ENCODE results near the gene B4GALT2.

B4GALT2 gene

GRCh38 chr1:43978551-43979260 lies at the start of gene B4GALT2:
Gene B4GALT2, plus strand, starts transcription at chr1:43979210. Its CDS starts 1,951 bp downstream, at chr1:43981161.
- H3K27ac Mint-ChIP-seq: peak within 1 kb of the TSS; percentile 25 to 78 (median 75)
- peaks cover 60% of the 10 kb centered on the region for H3K4me1 Mint-ChIP-seq
- no peak for TF ChIP-seq CTCF (IDR thresholded peaks at IDR 0.05; ENCODE audit: unreplicated experiment in 3 of 3)
- H3K36me3 Mint-ChIP-seq (ENCODE audit: low read depth): peaks cover 33% of the 10 kb centered on the region
- peak within 1 kb of the TSS; percentile 94 to 95 (median 94) for H3K4me3 Mint-ChIP-seq
- no peaks in the 10 kb centered on the region for H3K9me3 Mint-ChIP-seq
- no peaks in the 10 kb centered on the region for H3K27me3 Mint-ChIP-seq (ENCODE audit: low read depth)

DNA sequence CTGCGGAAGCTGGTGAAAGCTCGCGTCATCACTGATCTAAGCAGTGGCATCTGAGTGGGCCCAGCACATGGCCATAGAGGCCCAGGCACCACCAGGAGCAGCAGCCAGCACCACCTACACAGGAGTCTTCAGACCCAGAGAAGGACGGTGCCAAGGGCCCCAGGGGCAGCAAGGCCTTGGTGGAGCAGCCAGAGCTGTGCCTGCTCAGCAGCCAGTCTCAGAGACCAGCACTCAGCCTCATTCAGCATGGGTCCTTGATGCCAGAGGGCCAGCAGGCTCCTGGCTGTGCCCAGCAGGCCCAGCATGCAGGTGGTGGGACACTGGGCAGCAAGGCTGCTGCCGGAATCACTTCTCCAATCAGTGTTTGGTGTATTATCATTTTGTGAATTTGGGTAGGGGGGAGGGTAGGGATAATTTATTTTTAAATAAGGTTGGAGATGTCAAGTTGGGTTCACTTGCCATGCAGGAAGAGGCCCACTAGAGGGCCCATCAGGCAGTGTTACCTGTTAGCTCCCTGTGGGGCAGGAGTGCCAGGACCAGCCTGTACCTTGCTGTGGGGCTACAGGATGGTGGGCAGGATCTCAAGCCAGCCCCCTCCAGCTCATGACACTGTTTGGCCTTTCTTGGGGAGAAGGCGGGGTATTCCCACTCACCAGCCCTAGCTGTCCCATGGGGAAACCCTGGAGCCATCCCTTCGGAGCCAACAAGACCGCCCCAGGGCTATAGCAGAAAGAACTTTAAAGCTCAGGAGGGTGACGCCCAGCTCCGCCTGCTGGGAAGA lies 48.7 kb upstream of the B4GALT2 start:
- H3K27me3 Mint-ChIP-seq (ENCODE audit: low read depth): peaks cover 19% of the 10 kb centered on the region
- H3K4me3 Mint-ChIP-seq: no peak overlapping the region
- peaks cover 12% of the 10 kb centered on the region for H3K36me3 Mint-ChIP-seq (ENCODE audit: low read depth)
- no peaks in the 10 kb centered on the region for H3K9me3 Mint-ChIP-seq
- no peak overlapping the region for H3K27ac Mint-ChIP-seq
- peaks cover 16% of the 10 kb centered on the region for H3K4me1 Mint-ChIP-seq
- peak; percentile 16 to 46 (median 42) for TF ChIP-seq CTCF (IDR thresholded peaks at IDR 0.05; ENCODE audit: unreplicated experiment in 3 of 3)

DNA sequence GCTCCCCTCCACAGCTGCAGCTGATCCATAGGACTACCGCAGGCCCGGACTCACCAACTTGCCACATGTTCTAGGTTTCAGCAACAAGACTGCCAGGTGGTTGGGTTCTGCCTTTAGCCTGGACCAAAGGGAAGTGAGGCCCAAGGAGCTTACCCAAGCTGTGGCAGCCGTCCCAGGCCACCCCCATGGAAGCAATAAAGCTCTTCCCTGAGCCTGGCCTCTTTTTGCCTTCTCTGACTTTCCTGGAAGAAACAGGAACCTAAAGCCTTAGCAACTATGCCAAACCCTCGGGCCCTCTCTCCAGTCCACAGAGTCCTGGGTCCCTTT lies 48.1 kb upstream of the B4GALT2 start:
- H3K27ac Mint-ChIP-seq: no peak overlapping the region

DNA sequence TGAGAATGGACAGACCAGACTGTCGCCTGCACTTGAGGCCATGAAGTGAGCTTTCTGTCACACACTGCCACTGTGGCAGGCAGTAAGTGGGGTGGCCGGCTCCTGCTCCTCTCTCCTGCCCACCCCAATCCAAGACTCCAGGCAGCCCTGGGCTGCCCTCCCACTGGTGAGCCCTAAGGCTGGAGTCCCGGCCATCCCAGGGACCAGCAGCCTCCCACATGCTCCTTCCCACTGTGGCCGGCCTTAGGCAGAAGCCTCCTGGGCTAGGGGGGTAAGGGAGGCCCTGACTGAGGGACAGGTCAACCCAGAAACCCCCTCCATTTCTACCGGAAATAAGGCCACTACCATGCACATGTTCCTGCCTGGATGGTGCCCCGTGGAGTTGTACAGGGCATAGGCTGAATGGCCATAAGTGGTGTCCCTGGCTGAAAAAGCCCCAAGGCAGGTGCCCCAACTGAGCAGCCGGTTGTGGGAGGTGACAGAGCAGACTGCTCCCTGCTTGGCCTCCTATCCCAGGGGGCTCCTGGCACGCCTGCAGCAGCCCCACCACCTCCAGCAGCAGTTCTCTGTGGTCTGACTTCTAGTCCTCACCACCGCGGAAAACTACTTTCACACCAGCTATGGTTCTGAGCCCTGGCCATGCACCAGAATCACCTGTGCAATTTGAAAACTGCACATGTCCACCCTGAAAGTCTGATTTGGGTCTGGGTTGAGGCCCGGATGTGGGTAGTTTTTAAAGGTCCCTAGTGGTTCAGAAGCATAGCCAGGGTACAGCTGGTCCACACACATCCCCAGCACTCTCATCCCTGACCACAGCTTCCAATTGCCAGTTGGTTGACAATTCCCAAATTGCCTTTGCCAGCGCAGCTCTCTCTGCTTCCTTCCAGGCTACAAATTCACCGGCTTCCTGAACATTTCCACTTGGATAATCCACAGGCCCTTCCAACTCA lies 47.0 kb upstream of the B4GALT2 start:
- H3K27ac Mint-ChIP-seq: peak overlapping the region in 1 of 3 experiments; percentile 32
- no peaks in the 10 kb centered on the region for H3K9me3 Mint-ChIP-seq
- H3K4me3 Mint-ChIP-seq: peak overlapping the region in 1 of 3 experiments; percentile 79
- H3K36me3 Mint-ChIP-seq (ENCODE audit: low read depth): peaks cover under 1% of the 10 kb centered on the region
- TF ChIP-seq CTCF (IDR thresholded peaks at IDR 0.05; ENCODE audit: unreplicated experiment in 3 of 3): no peak
- H3K27me3 Mint-ChIP-seq (ENCODE audit: low read depth): peaks cover 29% of the 10 kb centered on the region
- peaks cover 16% of the 10 kb centered on the region for H3K4me1 Mint-ChIP-seq

More for the DNA sequence above, 48.1 kb upstream of the B4GALT2 start:
- no peaks in the 10 kb centered on the region for H3K9me3 Mint-ChIP-seq
- H3K4me3 Mint-ChIP-seq: no peak overlapping the region
- no peak for TF ChIP-seq CTCF (IDR thresholded peaks at IDR 0.05; ENCODE audit: unreplicated experiment in 3 of 3)
- peaks cover 16% of the 10 kb centered on the region for H3K4me1 Mint-ChIP-seq
- H3K27me3 Mint-ChIP-seq (ENCODE audit: low read depth): peaks cover 25% of the 10 kb centered on the region
- H3K36me3 Mint-ChIP-seq (ENCODE audit: low read depth): peaks cover 6% of the 10 kb centered on the region

DNA sequence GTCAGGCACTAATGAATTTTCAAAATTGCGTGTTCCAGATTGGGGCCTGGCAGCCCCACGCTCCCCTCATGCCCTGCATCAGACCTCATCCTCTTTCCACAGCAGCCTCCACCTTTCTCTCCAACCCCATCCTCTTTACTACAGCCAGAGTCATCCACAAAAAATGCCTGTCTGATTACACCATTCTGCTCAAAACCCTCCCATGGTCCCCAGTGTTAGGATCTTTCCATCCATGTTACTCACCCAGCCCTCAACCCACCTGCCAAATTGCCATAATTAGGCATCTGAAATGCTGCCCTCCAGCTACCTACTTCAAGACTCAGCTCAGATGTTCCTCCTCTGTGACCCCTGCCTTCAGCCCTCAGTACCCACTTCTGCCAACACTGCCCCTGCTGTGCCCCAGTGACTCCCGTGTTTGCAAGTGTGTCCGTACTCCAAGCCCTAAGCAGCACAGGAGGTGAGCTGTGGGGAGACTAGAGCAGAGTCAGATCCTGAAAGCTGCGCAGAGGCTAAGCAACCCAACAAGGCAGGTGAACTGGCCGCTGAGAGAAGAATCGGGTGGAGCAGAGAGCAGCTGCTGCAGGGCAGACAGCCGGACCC lies 46.1 kb upstream of the B4GALT2 start:
- Mint-ChIP-seq H3K9me3 (no peaks in the 10 kb centered on the region), H3K27ac (no peak overlapping the region), H3K27me3 (ENCODE audit: low read depth) (peaks cover 35% of the 10 kb centered on the region)

More for the DNA sequence above, 46.1 kb upstream of the B4GALT2 start:
- Mint-ChIP-seq H3K4me1 (peaks cover 16% of the 10 kb centered on the region), H3K36me3 (ENCODE audit: low read depth) (no peaks in the 10 kb centered on the region), H3K4me3 (peak overlapping the region; percentile 68 to 79 (median 72))
- no peak for TF ChIP-seq CTCF (IDR thresholded peaks at IDR 0.05; ENCODE audit: unreplicated experiment in 3 of 3)
